Measurements from ENCODE around the gene TRAPPC3. TPM values are rescaled to one million over a fixed set of nuclear protein-coding genes. Genes with fewer than 3 reads are reported as not detected.

Gene TRAPPC3
- total RNA-seq, 1 experiment from 2014 or later: 98.7 TPM

DNA sequence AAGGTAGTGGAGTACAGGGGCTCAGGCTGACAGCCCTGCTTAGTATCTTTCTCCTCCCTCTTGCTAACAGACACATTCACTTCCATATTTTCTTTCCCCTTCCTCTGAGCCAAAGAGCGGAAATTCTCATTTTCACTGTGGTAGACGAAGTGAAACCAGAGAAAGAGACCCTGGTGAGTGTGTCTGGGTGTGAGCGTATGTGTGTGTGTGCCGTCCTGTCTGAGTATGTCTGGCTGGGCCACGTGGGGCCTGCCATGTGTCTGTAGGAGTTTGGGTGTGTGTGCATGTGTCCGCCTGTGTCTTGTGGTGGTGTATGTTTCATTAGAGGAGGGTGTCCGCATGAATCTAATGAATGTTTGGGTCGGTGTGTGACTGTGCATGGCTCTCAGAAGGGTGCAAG, 25.9 kb downstream of the TRAPPC3 start:
- Histone ChIP-seq H3K4me1 (ENCODE audit: control insufficient read depth, insufficient read depth, low read length) (0 out of 2 replicates have a peak, but pooled peaks cover 6% of the 10 kb centered on the region), H3K27me3 (ENCODE audit: control insufficient read depth, insufficient read depth, low read length) (peaks cover 2% of the 10 kb centered on the region; the same call in 1 of the 2 replicates), H3K9me3 (ENCODE audit: control insufficient read depth, insufficient read depth, low read depth, low read length) (no peaks in the 10 kb centered on the region), H3K36me3 (ENCODE audit: control insufficient read depth, insufficient read depth, low read length) (no peaks in the 10 kb centered on the region), H3K4me3 (ENCODE audit: low read depth in 2 of 2, low read length in 2 of 2) (no peak overlapping the region), H3K27ac (ENCODE audit: low read length) (no peak overlapping the region)
- no TSS peak for BruUV-seq (replicated peaks)
- intact Hi-C loops (cut with micrococcal nuclease; ENCODE audit: unreplicated experiment) (no loop called here), in situ Hi-C loops (cut with HindIII; ENCODE audit: low pct_unique_long_range_greater_than_20kb, low sequenced_read_pairs) (no loop called here)
- ChIA-PET CTCF (no interaction called here), POLR2A (no interaction called here)
- TF ChIP-seq POLR2AphosphoS5 (IDR thresholded peaks at IDR 0.05; ENCODE audit: low read depth, low read length) (no peak), TCF7L2 (IDR thresholded peaks at IDR 0.05; ENCODE audit: low read depth, low read length) (no peak), SIN3A (IDR thresholded peaks at IDR 0.05; ENCODE audit: borderline replicate concordance, insufficient read depth, low read depth, low read length) (no peak)
- TF ChIP-seq, protein P1, sequence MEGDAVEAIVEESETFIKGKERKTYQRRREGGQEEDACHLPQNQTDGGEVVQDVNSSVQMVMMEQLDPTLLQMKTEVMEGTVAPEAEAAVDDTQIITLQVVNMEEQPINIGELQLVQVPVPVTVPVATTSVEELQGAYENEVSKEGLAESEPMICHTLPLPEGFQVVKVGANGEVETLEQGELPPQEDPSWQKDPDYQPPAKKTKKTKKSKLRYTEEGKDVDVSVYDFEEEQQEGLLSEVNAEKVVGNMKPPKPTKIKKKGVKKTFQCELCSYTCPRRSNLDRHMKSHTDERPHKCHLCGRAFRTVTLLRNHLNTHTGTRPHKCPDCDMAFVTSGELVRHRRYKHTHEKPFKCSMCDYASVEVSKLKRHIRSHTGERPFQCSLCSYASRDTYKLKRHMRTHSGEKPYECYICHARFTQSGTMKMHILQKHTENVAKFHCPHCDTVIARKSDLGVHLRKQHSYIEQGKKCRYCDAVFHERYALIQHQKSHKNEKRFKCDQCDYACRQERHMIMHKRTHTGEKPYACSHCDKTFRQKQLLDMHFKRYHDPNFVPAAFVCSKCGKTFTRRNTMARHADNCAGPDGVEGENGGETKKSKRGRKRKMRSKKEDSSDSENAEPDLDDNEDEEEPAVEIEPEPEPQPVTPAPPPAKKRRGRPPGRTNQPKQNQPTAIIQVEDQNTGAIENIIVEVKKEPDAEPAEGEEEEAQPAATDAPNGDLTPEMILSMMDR (IDR thresholded peaks at IDR 0.05): no peak
- TF ChIP-seq, protein P2, sequence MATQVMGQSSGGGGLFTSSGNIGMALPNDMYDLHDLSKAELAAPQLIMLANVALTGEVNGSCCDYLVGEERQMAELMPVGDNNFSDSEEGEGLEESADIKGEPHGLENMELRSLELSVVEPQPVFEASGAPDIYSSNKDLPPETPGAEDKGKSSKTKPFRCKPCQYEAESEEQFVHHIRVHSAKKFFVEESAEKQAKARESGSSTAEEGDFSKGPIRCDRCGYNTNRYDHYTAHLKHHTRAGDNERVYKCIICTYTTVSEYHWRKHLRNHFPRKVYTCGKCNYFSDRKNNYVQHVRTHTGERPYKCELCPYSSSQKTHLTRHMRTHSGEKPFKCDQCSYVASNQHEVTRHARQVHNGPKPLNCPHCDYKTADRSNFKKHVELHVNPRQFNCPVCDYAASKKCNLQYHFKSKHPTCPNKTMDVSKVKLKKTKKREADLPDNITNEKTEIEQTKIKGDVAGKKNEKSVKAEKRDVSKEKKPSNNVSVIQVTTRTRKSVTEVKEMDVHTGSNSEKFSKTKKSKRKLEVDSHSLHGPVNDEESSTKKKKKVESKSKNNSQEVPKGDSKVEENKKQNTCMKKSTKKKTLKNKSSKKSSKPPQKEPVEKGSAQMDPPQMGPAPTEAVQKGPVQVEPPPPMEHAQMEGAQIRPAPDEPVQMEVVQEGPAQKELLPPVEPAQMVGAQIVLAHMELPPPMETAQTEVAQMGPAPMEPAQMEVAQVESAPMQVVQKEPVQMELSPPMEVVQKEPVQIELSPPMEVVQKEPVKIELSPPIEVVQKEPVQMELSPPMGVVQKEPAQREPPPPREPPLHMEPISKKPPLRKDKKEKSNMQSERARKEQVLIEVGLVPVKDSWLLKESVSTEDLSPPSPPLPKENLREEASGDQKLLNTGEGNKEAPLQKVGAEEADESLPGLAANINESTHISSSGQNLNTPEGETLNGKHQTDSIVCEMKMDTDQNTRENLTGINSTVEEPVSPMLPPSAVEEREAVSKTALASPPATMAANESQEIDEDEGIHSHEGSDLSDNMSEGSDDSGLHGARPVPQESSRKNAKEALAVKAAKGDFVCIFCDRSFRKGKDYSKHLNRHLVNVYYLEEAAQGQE (IDR thresholded peaks at IDR 0.05; ENCODE audit: insufficient read depth in 1 of 2, low read depth in 2 of 2, low read length in 1 of 2): no peak
- ATAC-seq: no peak
- DNase-seq (ENCODE audit: low read depth, low spot score): no peak

DNA sequence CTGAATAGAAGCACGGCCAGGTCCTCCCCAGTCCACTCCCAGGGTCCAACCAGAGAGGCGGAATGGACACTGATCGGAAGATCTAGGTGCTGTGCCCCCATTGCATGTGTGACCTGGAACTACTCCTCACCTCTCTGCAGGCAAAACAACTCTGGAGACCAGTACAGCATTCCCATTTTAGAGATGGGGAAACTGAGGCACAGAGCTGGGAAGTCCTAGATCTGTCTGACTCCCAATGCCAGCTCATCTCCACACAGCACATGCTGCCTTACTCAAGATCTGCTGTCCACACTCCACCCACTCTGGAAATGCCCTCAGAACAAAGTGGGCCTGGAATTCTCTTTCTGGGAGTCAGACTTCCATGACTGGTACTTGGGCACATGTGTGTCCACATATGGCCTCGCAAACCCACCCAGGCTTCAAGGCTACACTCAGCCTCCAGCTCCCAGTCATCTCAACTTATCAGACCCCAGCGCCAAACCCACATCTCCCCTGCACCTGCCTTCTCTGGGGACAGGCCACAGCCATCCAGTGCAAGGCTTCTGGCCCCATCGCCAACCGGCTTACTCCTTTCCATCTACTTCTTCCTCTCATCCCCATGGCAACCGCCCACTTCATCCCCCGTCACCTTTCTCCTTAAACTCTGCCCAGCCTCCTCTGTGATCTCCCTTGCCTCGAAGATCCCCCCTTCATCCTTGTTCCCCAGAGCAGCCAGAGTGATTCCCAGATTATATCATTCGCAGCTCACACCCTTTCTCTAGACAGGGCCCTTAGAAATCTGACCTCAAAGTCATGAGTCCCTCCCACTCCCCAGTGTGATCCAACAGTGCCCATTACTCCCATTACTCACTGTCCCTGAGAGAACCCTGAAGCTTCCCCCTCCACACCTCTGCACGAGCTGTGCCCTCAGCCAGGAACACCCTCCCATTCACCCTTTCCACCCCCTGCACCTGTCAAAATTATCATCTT, 26.9 kb downstream of the TRAPPC3 start:
- Histone ChIP-seq H3K9me3 (ENCODE audit: control insufficient read depth, insufficient read depth, low read depth, low read length) (no peaks in the 10 kb centered on the region), H3K4me3 (ENCODE audit: low read depth in 2 of 2, low read length in 2 of 2) (no peak overlapping the region), H3K27me3 (ENCODE audit: control insufficient read depth, insufficient read depth, low read length) (peaks cover 2% of the 10 kb centered on the region; the same call in 1 of the 2 replicates), H3K27ac (ENCODE audit: low read length) (no peak overlapping the region), H3K36me3 (ENCODE audit: control insufficient read depth, insufficient read depth, low read length) (no peaks in the 10 kb centered on the region), H3K4me1 (ENCODE audit: control insufficient read depth, insufficient read depth, low read length) (0 out of 2 replicates have a peak, but pooled peaks cover 6% of the 10 kb centered on the region)
- POLR2A ChIA-PET: no interaction called here
- intact Hi-C loops (cut with micrococcal nuclease; ENCODE audit: unreplicated experiment): no loop called here
- in situ Hi-C loops (cut with HindIII; ENCODE audit: low pct_unique_long_range_greater_than_20kb, low sequenced_read_pairs): no loop called here
- DNase-seq (ENCODE audit: low read depth, low spot score) (no peak), ATAC-seq (no peak)
- CTCF ChIA-PET: no interaction called here
- TF ChIP-seq TCF7L2 (IDR thresholded peaks at IDR 0.05; ENCODE audit: low read depth, low read length) (no peak), SIN3A (IDR thresholded peaks at IDR 0.05; ENCODE audit: borderline replicate concordance, insufficient read depth, low read depth, low read length) (no peak), POLR2AphosphoS5 (IDR thresholded peaks at IDR 0.05; ENCODE audit: low read depth, low read length) (no peak)
- TF ChIP-seq, protein P1 (IDR thresholded peaks at IDR 0.05): no peak
- TF ChIP-seq, protein P2 (IDR thresholded peaks at IDR 0.05; ENCODE audit: insufficient read depth in 1 of 2, low read depth in 2 of 2, low read length in 1 of 2): no peak
- BruUV-seq (replicated peaks): no TSS peak
